ENCODE data around the gene MED13L. TPM values are rescaled to one million over a fixed set of nuclear protein-coding genes. Genes with fewer than 3 reads are reported as not detected.

Gene MED13L
- total and polyA plus RNA-seq, 2 donors (not counting 1 experiment from before 2014, with no cell fraction given): 20.3 to 207 TPM

GRCh38 chr12:116054280-116054679 lies 223.2 kb downstream of the MED13L start:
- DNase-seq (no peak), ATAC-seq (ENCODE audit: low read depth) (no peak)
- ChIA-PET CTCF (interaction anchor here (1.5 kb wide), 1 partner anchor 11 kb away, joined by 4 read pairs; no protein-coding TSS in a partner anchor), POLR2A (no interaction called here)
- H3K4me2 ChIP-seq (replicated peaks; ENCODE audit: low read depth, low read length, poor library complexity, severe bottlenecking): no peak overlapping the region
- H3K4me3 ChIP-seq (ENCODE audit: control extremely low read depth in 1 of 5, extremely low read depth in 1 of 5, insufficient read depth in 1 of 5, low read depth in 2 of 5, low read length in 4 of 5): no peak overlapping the region
- H4K20me1 ChIP-seq (ENCODE audit: control insufficient read depth, insufficient read depth, low read length, poor library complexity, severe bottlenecking): peaks cover 27% of the 10 kb centered on the region
- WGBS (ENCODE audit: insufficient coverage): 100% methylated on average over 1 of the region's 2 CpGs
- no peak overlapping the region for H3K27ac Mint-ChIP-seq
- H2AFZ ChIP-seq (ENCODE audit: insufficient read depth, low read depth, low read length, poor library complexity, severe bottlenecking): no peak overlapping the region
- no peak overlapping the region for H3K9ac ChIP-seq (ENCODE audit: low read length)
- no peaks in the 10 kb centered on the region for H3K9me3 Mint-ChIP-seq (ENCODE audit: insufficient read depth)
- H3K4me3 Mint-ChIP-seq: no peak overlapping the region
- H3K27ac ChIP-seq (ENCODE audit: low read length in 2 of 2): no peak overlapping the region
- no peaks in the 10 kb centered on the region for H3K27me3 Mint-ChIP-seq
- no peaks in the 10 kb centered on the region for H3K36me3 ChIP-seq (replicated peaks in 1 of 2; ENCODE audit: control extremely low read depth in 1 of 2, control insufficient read depth in 1 of 2, extremely low read depth in 1 of 2, insufficient read depth in 2 of 2, low read length in 1 of 2)
- peaks cover 49% of the 10 kb centered on the region for H3K4me1 Mint-ChIP-seq
- H3K9me3 ChIP-seq (ENCODE audit: control extremely low read depth in 1 of 3, control insufficient read depth in 2 of 3, insufficient read depth in 1 of 3, low read length in 2 of 3): no peaks in the 10 kb centered on the region
- H3K79me2 ChIP-seq (ENCODE audit: control insufficient read depth, insufficient read depth, low read length): peaks cover 84% of the 10 kb centered on the region
- intact Hi-C loops (cut with micrococcal nuclease): no loop called here
- no peaks in the 10 kb centered on the region for H3K27me3 ChIP-seq (replicated peaks in 1 of 4; ENCODE audit: control extremely low read depth in 1 of 4, control insufficient read depth in 3 of 4, insufficient read depth in 4 of 4, low read length in 3 of 4)
- TF ChIP-seq EZH2 (IDR thresholded peaks at IDR 0.05; ENCODE audit: borderline replicate concordance, insufficient read depth, low read depth, low read length, poor library complexity, severe bottlenecking) (no peak), CTCF (IDR thresholded peaks at IDR 0.05) (no peak)
- peaks cover 6 to 10% of the 10 kb centered on the region in 2 donors for H3K4me1 ChIP-seq (ENCODE audit: control insufficient read depth in 2 of 2, insufficient read depth in 2 of 2, low read length in 2 of 2)

DNA sequence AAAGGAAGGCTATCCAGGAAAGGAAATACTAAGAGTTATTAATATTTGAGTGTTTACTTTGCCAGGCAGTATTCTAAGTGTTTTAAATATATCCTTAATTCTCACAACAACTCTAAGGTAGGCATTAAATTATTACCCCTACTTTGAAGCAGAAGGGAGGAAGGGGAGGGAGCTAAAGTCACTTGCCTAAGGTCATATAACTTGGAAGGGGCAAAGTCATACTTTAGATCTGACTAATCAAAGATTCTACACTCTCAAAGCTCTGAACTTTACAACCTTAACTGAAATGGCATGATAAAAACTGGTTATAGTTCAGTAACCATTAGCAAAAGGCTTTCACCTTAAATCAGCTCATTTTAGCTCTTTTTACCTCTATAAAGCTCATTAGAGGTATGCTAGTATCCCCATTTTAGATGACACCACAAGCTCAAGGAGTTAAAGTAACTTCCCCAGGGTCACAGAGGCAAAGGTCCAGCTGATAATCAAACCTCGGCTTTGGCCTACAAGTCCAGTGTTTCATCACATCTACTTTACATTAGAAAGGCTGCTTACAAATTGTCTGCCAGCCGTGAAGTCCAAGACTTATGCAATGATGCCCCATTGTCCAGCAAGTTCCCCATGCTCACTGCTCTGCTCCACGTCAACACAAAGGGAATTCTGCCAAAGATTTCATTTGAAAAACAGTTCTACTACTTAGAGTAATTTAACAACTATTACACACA lies 223.9 kb downstream of the MED13L start:
- TF ChIP-seq CTCF (IDR thresholded peaks at IDR 0.05) (no peak), EZH2 (IDR thresholded peaks at IDR 0.05; ENCODE audit: borderline replicate concordance, insufficient read depth, low read depth, low read length, poor library complexity, severe bottlenecking) (no peak)
- ATAC-seq (ENCODE audit: low read depth) (no peak), DNase-seq (no peak)
- CTCF ChIA-PET: no interaction called here
- Histone ChIP-seq H2AFZ (ENCODE audit: insufficient read depth, low read depth, low read length, poor library complexity, severe bottlenecking) (no peak overlapping the region), H3K4me1 (ENCODE audit: control insufficient read depth in 2 of 2, insufficient read depth in 2 of 2, low read length in 2 of 2) (peaks cover 6 to 10% of the 10 kb centered on the region in 2 donors), H3K27ac (ENCODE audit: low read length in 2 of 2) (no peak overlapping the region), H4K20me1 (ENCODE audit: control insufficient read depth, insufficient read depth, low read length, poor library complexity, severe bottlenecking) (peaks cover 27% of the 10 kb centered on the region), H3K9ac (ENCODE audit: low read length) (no peak overlapping the region), H3K27me3 (replicated peaks in 1 of 4; ENCODE audit: control extremely low read depth in 1 of 4, control insufficient read depth in 3 of 4, insufficient read depth in 4 of 4, low read length in 3 of 4) (no peaks in the 10 kb centered on the region), H3K4me3 (ENCODE audit: control extremely low read depth in 1 of 5, extremely low read depth in 1 of 5, insufficient read depth in 1 of 5, low read depth in 2 of 5, low read length in 4 of 5) (no peak overlapping the region), H3K9me3 (ENCODE audit: control extremely low read depth in 1 of 3, control insufficient read depth in 2 of 3, insufficient read depth in 1 of 3, low read length in 2 of 3) (no peaks in the 10 kb centered on the region), H3K4me2 (replicated peaks; ENCODE audit: low read depth, low read length, poor library complexity, severe bottlenecking) (no peak overlapping the region), H3K79me2 (ENCODE audit: control insufficient read depth, insufficient read depth, low read length) (peaks cover 84% of the 10 kb centered on the region), H3K36me3 (replicated peaks in 1 of 2; ENCODE audit: control extremely low read depth in 1 of 2, control insufficient read depth in 1 of 2, extremely low read depth in 1 of 2, insufficient read depth in 2 of 2, low read length in 1 of 2) (no peaks in the 10 kb centered on the region)
- 94% methylated on average over 3 of the region's 3 CpGs for WGBS (ENCODE audit: insufficient coverage)
- Mint-ChIP-seq H3K27me3 (no peaks in the 10 kb centered on the region), H3K4me1 (peaks cover 54% of the 10 kb centered on the region), H3K9me3 (ENCODE audit: insufficient read depth) (no peaks in the 10 kb centered on the region), H3K4me3 (no peak overlapping the region), H3K27ac (no peak overlapping the region)
- intact Hi-C loops (cut with micrococcal nuclease): no loop called here
- POLR2A ChIA-PET: no interaction called here

All from B cell (primary cell).